Neutrophil (primary cell): Measurements from ENCODE around the gene ADCY2.

ENCODE experiments used
- H3K27ac ChIP-seq: fragments of 200-600 bp; sonication (generic); 2 replicates; pipeline ENCODE4 v1.5.1; 2016; ENCODE audit warnings: mild to moderate bottlenecking, moderate library complexity
- H3K27me3 ChIP-seq: fragments of 200-600 bp; sonication (generic); 2 replicates; pipeline ENCODE4 v1.6.0; 2016; ENCODE audit warnings: mild to moderate bottlenecking
- H3K36me3 ChIP-seq: fragments of 200-600 bp; sonication (generic); 2 replicates; pipeline ENCODE4 v1.5.1; 2017
- H3K4me1 ChIP-seq, 2 experiments: fragments of 200-600 bp in 1 of 2; sonication (generic) in 1 of 2; 1 replicate in 1 of 2; 2 replicates in 1 of 2; pipeline versions ENCODE4 v1.5.1 to v1.6.1; 2013 to 2016; ENCODE audit warnings: low read depth in 1 of 2, low read length in 1 of 2, mild to moderate bottlenecking in 1 of 2, moderate library complexity in 1 of 2; ENCODE audit not compliant: control insufficient read depth in 1 of 2, insufficient read depth in 1 of 2
- H3K4me3 ChIP-seq, 2 experiments: fragments of 200-600 bp in 1 of 2; sonication (generic) in 1 of 2; 1 replicate in 1 of 2; 2 replicates in 1 of 2; pipeline ENCODE4 v1.5.1; 2013 to 2016; ENCODE audit warnings: low read depth in 1 of 2, low read length in 1 of 2, mild to moderate bottlenecking in 1 of 2, moderate library complexity in 1 of 2
- H3K9me3 ChIP-seq: fragments of 200-600 bp; sonication (generic); 2 replicates; pipeline ENCODE4 v1.5.1; 2016
- TF ChIP-seq, protein P1 (sequence below): fragments of 200-600 bp; sonication (generic); IDR thresholded peaks from 2 replicates; pipeline ENCODE4 v1.5.1; 2016; ENCODE audit warnings: antibody characterized with exemption

ADCY2 gene

GRCh38 chr5:7657153-7657552, 261.2 kb downstream of the ADCY2 start:
- no peaks in the 10 kb centered on the region for H3K36me3 ChIP-seq
- no peak overlapping the region for H3K27ac ChIP-seq
- TF ChIP-seq, protein P1, sequence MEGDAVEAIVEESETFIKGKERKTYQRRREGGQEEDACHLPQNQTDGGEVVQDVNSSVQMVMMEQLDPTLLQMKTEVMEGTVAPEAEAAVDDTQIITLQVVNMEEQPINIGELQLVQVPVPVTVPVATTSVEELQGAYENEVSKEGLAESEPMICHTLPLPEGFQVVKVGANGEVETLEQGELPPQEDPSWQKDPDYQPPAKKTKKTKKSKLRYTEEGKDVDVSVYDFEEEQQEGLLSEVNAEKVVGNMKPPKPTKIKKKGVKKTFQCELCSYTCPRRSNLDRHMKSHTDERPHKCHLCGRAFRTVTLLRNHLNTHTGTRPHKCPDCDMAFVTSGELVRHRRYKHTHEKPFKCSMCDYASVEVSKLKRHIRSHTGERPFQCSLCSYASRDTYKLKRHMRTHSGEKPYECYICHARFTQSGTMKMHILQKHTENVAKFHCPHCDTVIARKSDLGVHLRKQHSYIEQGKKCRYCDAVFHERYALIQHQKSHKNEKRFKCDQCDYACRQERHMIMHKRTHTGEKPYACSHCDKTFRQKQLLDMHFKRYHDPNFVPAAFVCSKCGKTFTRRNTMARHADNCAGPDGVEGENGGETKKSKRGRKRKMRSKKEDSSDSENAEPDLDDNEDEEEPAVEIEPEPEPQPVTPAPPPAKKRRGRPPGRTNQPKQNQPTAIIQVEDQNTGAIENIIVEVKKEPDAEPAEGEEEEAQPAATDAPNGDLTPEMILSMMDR: no peak
- no peaks in the 10 kb centered on the region for H3K4me1 ChIP-seq
- no peak overlapping the region for H3K4me3 ChIP-seq
- H3K27me3 ChIP-seq: no peaks in the 10 kb centered on the region
- no peaks in the 10 kb centered on the region for H3K9me3 ChIP-seq

GRCh38 chr5:7659420-7659819, 263.5 kb downstream of the ADCY2 start:
- Histone ChIP-seq H3K9me3 (no peaks in the 10 kb centered on the region), H3K27ac (no peak overlapping the region), H3K27me3 (no peaks in the 10 kb centered on the region), H3K4me3 (no peak overlapping the region), H3K36me3 (no peaks in the 10 kb centered on the region), H3K4me1 (no peaks in the 10 kb centered on the region)
- TF ChIP-seq, protein P1: no peak

DNA sequence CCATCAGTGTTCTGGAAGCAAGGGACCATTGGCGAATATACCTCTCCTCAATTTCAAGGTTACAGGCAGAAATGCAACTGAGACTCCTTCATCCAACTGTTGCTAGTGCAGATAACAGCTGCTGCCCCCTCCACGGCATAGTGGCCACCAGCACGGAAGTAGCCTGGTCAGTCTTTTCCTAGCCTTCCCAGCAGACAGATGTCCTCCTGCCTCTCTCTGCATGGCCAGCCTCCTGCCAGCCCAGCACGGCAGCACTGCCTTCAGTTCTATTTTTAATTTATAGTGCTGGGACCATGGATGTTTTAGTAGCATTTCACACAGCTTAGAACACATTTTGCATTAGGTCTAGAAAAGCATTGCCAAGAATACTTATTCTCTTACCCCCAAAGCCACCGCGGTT, 266.4 kb downstream of the ADCY2 start:
- Histone ChIP-seq H3K36me3 (no peaks in the 10 kb centered on the region), H3K9me3 (no peaks in the 10 kb centered on the region), H3K27ac (no peak overlapping the region), H3K4me3 (no peak overlapping the region), H3K27me3 (no peaks in the 10 kb centered on the region), H3K4me1 (no peaks in the 10 kb centered on the region)
- TF ChIP-seq, protein P1: no peak

GRCh38 chr5:7663808-7664207, 267.9 kb downstream of the ADCY2 start:
- no peaks in the 10 kb centered on the region for H3K36me3 ChIP-seq
- TF ChIP-seq, protein P1: no peak
- no peaks in the 10 kb centered on the region for H3K27me3 ChIP-seq
- no peaks in the 10 kb centered on the region for H3K4me1 ChIP-seq
- no peak overlapping the region for H3K27ac ChIP-seq
- no peak overlapping the region for H3K4me3 ChIP-seq
- no peaks in the 10 kb centered on the region for H3K9me3 ChIP-seq

GRCh38 chr5:7664208-7664607, 268.3 kb downstream of the ADCY2 start:
- TF ChIP-seq, protein P1: no peak
- Histone ChIP-seq H3K36me3 (no peaks in the 10 kb centered on the region), H3K4me1 (no peaks in the 10 kb centered on the region), H3K27me3 (no peaks in the 10 kb centered on the region), H3K27ac (no peak overlapping the region), H3K9me3 (no peaks in the 10 kb centered on the region), H3K4me3 (no peak overlapping the region)

DNA sequence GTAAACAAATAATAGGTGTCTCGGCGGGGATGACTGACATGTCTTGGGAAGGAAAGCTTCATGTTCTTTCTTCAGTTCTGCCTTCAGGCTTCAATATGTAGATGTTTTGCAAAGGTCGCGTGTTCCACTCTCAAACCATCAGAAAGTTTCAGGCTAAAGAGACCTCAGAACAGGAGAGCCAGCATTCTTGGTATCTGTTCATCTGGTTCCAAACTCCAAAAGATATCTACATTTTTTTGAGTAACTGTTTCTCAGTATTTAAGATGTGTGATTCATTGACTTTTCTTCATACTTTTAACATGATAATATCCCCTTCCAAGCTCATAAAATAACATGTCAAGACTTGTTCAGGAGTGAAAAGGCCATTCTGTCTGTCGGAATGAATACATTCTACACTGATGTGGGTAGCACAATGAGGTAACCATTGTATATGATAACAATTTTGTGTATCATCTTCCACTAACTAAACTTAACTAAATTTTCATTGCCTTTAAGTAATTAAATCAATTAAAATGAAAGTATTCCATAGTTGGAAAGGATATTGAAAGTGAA, 271.4 kb downstream of the ADCY2 start:
- no peak overlapping the region for H3K27ac ChIP-seq
- H3K27me3 ChIP-seq: no peaks in the 10 kb centered on the region
- H3K9me3 ChIP-seq: no peaks in the 10 kb centered on the region
- no peaks in the 10 kb centered on the region for H3K36me3 ChIP-seq
- H3K4me1 ChIP-seq: no peaks in the 10 kb centered on the region
- no peak overlapping the region for H3K4me3 ChIP-seq
- TF ChIP-seq, protein P1: no peak
